Testis (tissue), 2 donors: ENCODE measurements around the gene MAPK8IP3.

Source experiments
- CTCF ChIP-seq, 3 experiments: fragments of 450-650 bp in 2 of 3; fragments of 200-600 bp in 1 of 3; sonication (generic) in 1 of 3; IDR thresholded peaks; one replicate each; pipeline ENCODE4 v1.5.1; 2016 to 2019; ENCODE audit warnings: antibody characterized with exemption in 3 of 3, mild to moderate bottlenecking in 2 of 3, moderate library complexity in 1 of 3
- POLR2A ChIP-seq: fragments of 450-650 bp; IDR thresholded peaks from one replicate; pipeline ENCODE4 v1.6.1; 2017; ENCODE audit warnings: antibody characterized with exemption, mild to moderate bottlenecking, moderate library complexity

GRCh38 chr16:1764971-1765370 lies 59.0 kb downstream of the MAPK8IP3 start:
- TF ChIP-seq POLR2A (no peak), CTCF (IDR thresholded peaks at IDR 0.05) (no peak)
